ENCODE results near the gene IRX4. TPM values are rescaled to one million over a fixed set of nuclear protein-coding genes. Genes with fewer than 3 reads are reported as not detected.

The IRX4 gene
- total RNA-seq, 1 donor from 2014 or later, result 0.68 TPM

DNA sequence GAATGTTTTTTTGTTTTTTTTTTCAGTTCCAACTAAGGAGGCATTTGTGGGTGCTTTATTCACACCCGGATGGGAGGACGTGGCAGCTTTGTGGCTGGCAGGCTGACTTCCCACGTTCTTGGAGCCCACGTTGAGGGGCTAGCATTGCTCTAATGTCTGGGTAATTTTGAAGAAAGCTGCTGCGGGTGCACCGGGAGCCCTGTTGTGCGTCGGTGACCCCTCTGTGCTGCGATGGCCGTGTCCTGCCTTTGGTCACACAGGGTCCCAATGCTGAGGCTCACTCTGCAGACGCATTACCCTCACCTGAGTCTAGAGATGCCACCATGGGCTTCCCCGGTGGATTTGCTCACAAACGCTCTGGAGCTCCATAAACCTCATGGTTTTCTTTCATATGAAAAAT lies 47.3 kb downstream of the IRX4 start:
- H2AFZ ChIP-seq (ENCODE audit: low read depth, low read length), result no peak overlapping the region
- H3K36me3 ChIP-seq (ENCODE audit: insufficient read depth, low read length), result no peaks in the 10 kb centered on the region
- H3K4me3 Mint-ChIP-seq (ENCODE audit: unreplicated experiment), result no peak overlapping the region
- H3K4me3 ChIP-seq (ENCODE audit: insufficient read depth, low read depth, low read length), result no peak overlapping the region
- no peaks in the 10 kb centered on the region for H4K20me1 ChIP-seq (ENCODE audit: insufficient read depth, low read length)
- no peak overlapping the region for H3K27ac Mint-ChIP-seq (ENCODE audit: unreplicated experiment)
- peaks cover 1% of the 10 kb centered on the region for H3K4me1 Mint-ChIP-seq (ENCODE audit: low read depth, unreplicated experiment)
- no peaks in the 10 kb centered on the region for H3K4me1 ChIP-seq (ENCODE audit: insufficient read depth, low read length)
- no peak overlapping the region for H3K4me2 ChIP-seq (ENCODE audit: low read length)
- FAIRE-seq (no peak), DNase-seq (ENCODE audit: low read depth) (no peak)
- peaks cover 1% of the 10 kb centered on the region for H3K9me3 Mint-ChIP-seq (ENCODE audit: unreplicated experiment)
- H3K36me3 Mint-ChIP-seq (ENCODE audit: low read depth, unreplicated experiment), result peaks cover 3% of the 10 kb centered on the region
- no peaks in the 10 kb centered on the region for H3K79me2 ChIP-seq (ENCODE audit: insufficient read depth, low read length)
- H3K9me3 ChIP-seq (ENCODE audit: insufficient read depth, low read depth, low read length), result no peaks in the 10 kb centered on the region
- H3K27me3 Mint-ChIP-seq (ENCODE audit: low read depth, unreplicated experiment), result peaks cover 54% of the 10 kb centered on the region
- H3K27me3 ChIP-seq (ENCODE audit: insufficient read depth, low read length), result peaks cover 3% of the 10 kb centered on the region
- no peak for TF ChIP-seq EZH2 (IDR thresholded peaks at IDR 0.05; ENCODE audit: insufficient read depth, low read length)
- no peak for TF ChIP-seq CTCF (IDR thresholded peaks at IDR 0.05; ENCODE audit: insufficient read depth, low read depth, low read length)
- no peak overlapping the region for H3K27ac ChIP-seq (ENCODE audit: low read depth, low read length)
- H3K9ac ChIP-seq (ENCODE audit: low read length), result no peak overlapping the region

DNA sequence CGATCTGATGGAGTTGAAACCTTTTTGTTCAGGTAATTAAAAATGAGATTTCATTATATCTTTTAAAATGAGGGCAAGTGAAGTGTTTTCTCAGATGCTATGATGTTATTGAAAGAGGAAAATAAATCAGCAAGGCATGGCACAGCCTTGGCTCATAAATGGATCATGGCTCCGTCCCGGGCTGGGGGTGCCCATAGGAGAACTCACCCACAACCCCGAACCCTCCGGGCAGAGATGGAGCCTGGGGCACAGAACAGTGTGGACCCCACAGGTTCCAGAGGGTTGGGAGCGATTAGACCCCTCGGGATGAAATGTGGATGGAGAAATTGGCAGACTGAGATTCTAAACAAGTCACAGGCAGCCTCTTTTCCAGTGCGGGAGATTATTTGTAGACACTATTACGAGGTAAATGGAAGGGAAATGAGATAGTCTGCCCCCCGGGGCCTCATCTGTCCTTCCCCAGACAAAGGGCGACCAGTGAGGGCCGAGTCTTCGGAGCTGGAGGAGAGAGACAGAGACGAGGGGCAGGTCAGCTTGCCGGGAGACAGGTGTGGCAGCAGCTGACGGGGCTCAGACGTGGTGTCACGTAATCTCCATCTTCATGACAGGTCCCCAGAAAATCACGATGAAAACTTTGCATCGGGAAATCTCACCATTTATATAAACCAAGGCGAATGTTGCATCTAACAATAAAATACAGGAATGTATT lies 47.9 kb downstream of the IRX4 start:
- no peak overlapping the region for H3K4me3 Mint-ChIP-seq (ENCODE audit: unreplicated experiment)
- Histone ChIP-seq H4K20me1 (ENCODE audit: insufficient read depth, low read length) (no peaks in the 10 kb centered on the region), H2AFZ (ENCODE audit: low read depth, low read length) (no peak overlapping the region), H3K27me3 (ENCODE audit: insufficient read depth, low read length) (peaks cover 3% of the 10 kb centered on the region), H3K27ac (ENCODE audit: low read depth, low read length) (no peak overlapping the region), H3K4me3 (ENCODE audit: insufficient read depth, low read depth, low read length) (no peak overlapping the region), H3K36me3 (ENCODE audit: insufficient read depth, low read length) (no peaks in the 10 kb centered on the region), H3K9ac (ENCODE audit: low read length) (no peak overlapping the region), H3K4me2 (ENCODE audit: low read length) (no peak overlapping the region), H3K4me1 (ENCODE audit: insufficient read depth, low read length) (no peaks in the 10 kb centered on the region), H3K9me3 (ENCODE audit: insufficient read depth, low read depth, low read length) (no peaks in the 10 kb centered on the region), H3K79me2 (ENCODE audit: insufficient read depth, low read length) (no peaks in the 10 kb centered on the region)
- DNase-seq (ENCODE audit: low read depth), result no peak
- no peak overlapping the region for H3K27ac Mint-ChIP-seq (ENCODE audit: unreplicated experiment)
- no peak for FAIRE-seq
- H3K4me1 Mint-ChIP-seq (ENCODE audit: low read depth, unreplicated experiment), result peaks cover 1% of the 10 kb centered on the region
- peaks cover 1% of the 10 kb centered on the region for H3K9me3 Mint-ChIP-seq (ENCODE audit: unreplicated experiment)
- H3K27me3 Mint-ChIP-seq (ENCODE audit: low read depth, unreplicated experiment), result peaks cover 53% of the 10 kb centered on the region
- TF ChIP-seq CTCF (IDR thresholded peaks at IDR 0.05; ENCODE audit: insufficient read depth, low read depth, low read length), result no peak
- TF ChIP-seq EZH2 (IDR thresholded peaks at IDR 0.05; ENCODE audit: insufficient read depth, low read length), result no peak
- peaks cover 3% of the 10 kb centered on the region for H3K36me3 Mint-ChIP-seq (ENCODE audit: low read depth, unreplicated experiment)

- H3K4me1 Mint-ChIP-seq (ENCODE audit: low read depth, unreplicated experiment), result peaks cover 1% of the 10 kb centered on the region
Observed at GRCh38 chr5:1834022-1834551, 48.6 kb downstream of the IRX4 start.

More at GRCh38 chr5:1834022-1834551, 48.6 kb downstream of the IRX4 start:
- H3K79me2 ChIP-seq (ENCODE audit: insufficient read depth, low read length), result no peaks in the 10 kb centered on the region
- DNase-seq (ENCODE audit: low read depth) (no peak), FAIRE-seq (no peak)
- H3K9me3 ChIP-seq (ENCODE audit: insufficient read depth, low read depth, low read length), result no peaks in the 10 kb centered on the region
- H3K9ac ChIP-seq (ENCODE audit: low read length), result no peak overlapping the region
- H3K27me3 Mint-ChIP-seq (ENCODE audit: low read depth, unreplicated experiment), result peaks cover 45% of the 10 kb centered on the region
- H3K36me3 Mint-ChIP-seq (ENCODE audit: low read depth, unreplicated experiment), result peaks cover 4% of the 10 kb centered on the region
- H4K20me1 ChIP-seq (ENCODE audit: insufficient read depth, low read length), result no peaks in the 10 kb centered on the region
- peaks cover 1% of the 10 kb centered on the region for H3K9me3 Mint-ChIP-seq (ENCODE audit: unreplicated experiment)
- TF ChIP-seq EZH2 (IDR thresholded peaks at IDR 0.05; ENCODE audit: insufficient read depth, low read length), result no peak
- no peaks in the 10 kb centered on the region for H3K4me1 ChIP-seq (ENCODE audit: insufficient read depth, low read length)
- no peak overlapping the region for H3K4me2 ChIP-seq (ENCODE audit: low read length)
- H3K27ac Mint-ChIP-seq (ENCODE audit: unreplicated experiment), result no peak overlapping the region
- no peaks in the 10 kb centered on the region for H3K36me3 ChIP-seq (ENCODE audit: insufficient read depth, low read length)
- peaks cover 3% of the 10 kb centered on the region for H3K27me3 ChIP-seq (ENCODE audit: insufficient read depth, low read length)
- no peak overlapping the region for H3K27ac ChIP-seq (ENCODE audit: low read depth, low read length)
- H2AFZ ChIP-seq (ENCODE audit: low read depth, low read length), result no peak overlapping the region
- no peak overlapping the region for H3K4me3 ChIP-seq (ENCODE audit: insufficient read depth, low read depth, low read length)
- H3K4me3 Mint-ChIP-seq (ENCODE audit: unreplicated experiment), result no peak overlapping the region
